OCI-LY1 (cell line): ENCODE results near the gene PTPN21.

Experiments used
- H2AFZ ChIP-seq: fragments of 200-600 bp; sonication (generic), shearing (Covaris generic); 2 replicates; pipeline ENCODE4 v1.6.0; 2014; ENCODE audit warnings: antibody characterized with exemption, mild to moderate bottlenecking, low read length
- H3F3A ChIP-seq: fragments of 200-600 bp; sonication (generic), shearing (Covaris generic); 2 replicates; pipeline ENCODE4 v1.6.0; 2014; ENCODE audit warnings: mild to moderate bottlenecking, antibody characterized with exemption, low read length, moderate library complexity; ENCODE audit not compliant: insufficient read depth
- H3K27ac ChIP-seq: fragments of 200-600 bp; sonication (generic); 2 replicates; pipeline ENCODE4 v1.5.1; 2014; ENCODE audit warnings: low read length, mixed run types, mild to moderate bottlenecking, low read depth; ENCODE audit not compliant: poor library complexity, severe bottlenecking
- H3K27me3 ChIP-seq: fragments of 200-600 bp; sonication (generic); 2 replicates; pipeline ENCODE4 v1.6.0; 2014; ENCODE audit warnings: antibody characterized with exemption, mild to moderate bottlenecking, low read length, moderate library complexity; ENCODE audit not compliant: insufficient read depth
- H3K36me3 ChIP-seq: fragments of 200-600 bp; sonication (generic); 2 replicates; pipeline ENCODE4 v1.6.1; 2014; ENCODE audit warnings: mild to moderate bottlenecking, antibody characterized with exemption, low read length, moderate library complexity, mixed read lengths; ENCODE audit not compliant: insufficient read depth
- H3K4me1 ChIP-seq: fragments of 200-600 bp; sonication (generic); 2 replicates; pipeline ENCODE4 v1.5.1; 2014; ENCODE audit warnings: mild to moderate bottlenecking, low read length, moderate library complexity; ENCODE audit not compliant: insufficient read depth, severe bottlenecking
- H3K4me2 ChIP-seq: fragments of 200-600 bp; sonication (generic), shearing (Covaris generic); 2 replicates; pipeline ENCODE4 v1.6.1; 2014; ENCODE audit warnings: low read length
- H3K4me3 ChIP-seq: fragments of 200-600 bp; sonication (generic); 2 replicates; pipeline ENCODE4 v1.5.1; 2014; ENCODE audit warnings: low read length, low read depth, mild to moderate bottlenecking, mixed read lengths; ENCODE audit not compliant: poor library complexity, severe bottlenecking
- H3K79me2 ChIP-seq: fragments of 200-600 bp; shearing (Covaris generic); 2 replicates; pipeline ENCODE4 v1.6.1; 2016; ENCODE audit warnings: mixed run types, low read length, mixed read lengths; ENCODE audit not compliant: insufficient read depth
- H3K9ac ChIP-seq: fragments of 200-600 bp; sonication (generic), shearing (Covaris generic); 2 replicates; pipeline ENCODE4 v1.6.1; 2014; ENCODE audit warnings: mild to moderate bottlenecking, low read length, mixed read lengths
- H3K9me2 ChIP-seq: fragments of 200-600 bp; sonication (generic), shearing (Covaris generic); 2 replicates; pipeline ENCODE4 v1.6.1; 2014; ENCODE audit warnings: low read depth, mild to moderate bottlenecking, low read length, mixed read lengths
- H3K9me3 ChIP-seq: fragments of 200-600 bp; shearing (Covaris generic); 2 replicates; pipeline ENCODE4 v1.6.1; 2014; ENCODE audit warnings: low read length, mixed read lengths
- H4K20me1 ChIP-seq: fragments of 200-600 bp; sonication (generic), shearing (Covaris generic); 2 replicates; pipeline ENCODE4 v1.6.0; 2016; ENCODE audit warnings: mild to moderate bottlenecking, low read length; ENCODE audit not compliant: insufficient read depth
- CTCF ChIP-seq: fragments of 200-600 bp; sonication (generic), shearing (Covaris generic); IDR thresholded peaks from 2 replicates; pipeline ENCODE4 v1.5.1; 2017; ENCODE audit warnings: mild to moderate bottlenecking, antibody characterized with exemption, low read length, moderate library complexity, mixed read lengths
- EZH2 ChIP-seq: fragments of 200-600 bp; sonication (generic), shearing (Covaris generic); IDR thresholded peaks from 2 replicates; pipeline ENCODE4 v1.8.0; 2017; ENCODE audit warnings: borderline replicate concordance, mixed run types, mild to moderate bottlenecking, antibody characterized with exemption, low read length, moderate library complexity, mixed read lengths

Gene PTPN21

GRCh38 chr14:88516861-88517357, 37.9 kb downstream of the PTPN21 start:
- H3K36me3 ChIP-seq = no peaks in the 10 kb centered on the region
- no peak overlapping the region for H3K27ac ChIP-seq
- H3K9me3 ChIP-seq = no peaks in the 10 kb centered on the region
- no peak overlapping the region for H2AFZ ChIP-seq
- no peaks in the 10 kb centered on the region for H3K9me2 ChIP-seq
- H3F3A ChIP-seq = no peaks in the 10 kb centered on the region
- no peaks in the 10 kb centered on the region for H4K20me1 ChIP-seq
- H3K4me2 ChIP-seq = no peak overlapping the region
- no peak overlapping the region for H3K4me3 ChIP-seq
- no peaks in the 10 kb centered on the region for H3K27me3 ChIP-seq
- H3K4me1 ChIP-seq = no peaks in the 10 kb centered on the region
- TF ChIP-seq CTCF (no peak), EZH2 (no peak)
- H3K9ac ChIP-seq = no peak overlapping the region
- H3K79me2 ChIP-seq = no peaks in the 10 kb centered on the region

DNA sequence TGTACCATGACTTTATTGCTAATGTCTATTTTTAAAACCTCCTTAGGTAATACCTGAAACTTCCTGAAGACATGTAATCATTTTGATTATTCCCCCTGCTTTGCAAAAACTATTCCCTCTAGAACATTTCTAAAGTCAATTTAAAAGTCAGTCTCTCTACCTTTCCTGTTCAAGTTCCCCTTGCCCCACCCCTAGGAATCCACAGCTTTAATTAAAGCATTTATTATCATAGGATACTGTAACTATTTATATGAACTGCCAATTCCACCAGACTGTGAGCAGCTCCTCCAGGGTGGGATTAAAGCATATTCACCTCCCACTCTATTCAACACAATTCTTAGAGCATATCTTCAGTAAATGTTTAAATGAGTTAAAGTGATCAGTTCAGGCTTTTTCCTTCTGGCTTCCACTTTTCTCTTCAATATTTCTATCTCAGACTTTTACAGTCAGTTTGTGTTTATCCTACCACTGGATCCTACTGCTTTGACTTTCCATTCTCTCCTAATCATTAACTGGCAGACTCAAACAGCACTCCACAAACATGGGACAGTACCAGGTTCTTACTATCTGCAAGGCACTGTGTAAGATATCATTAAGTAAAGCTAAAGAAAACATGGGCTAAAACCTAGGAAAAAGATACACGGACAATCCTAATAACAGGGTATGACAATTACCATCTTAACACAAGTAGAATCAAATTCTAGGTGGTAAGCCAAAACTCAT, 39.1 kb downstream of the PTPN21 start:
- H2AFZ ChIP-seq = no peak overlapping the region

GRCh38 chr14:88507208-88507607, 47.6 kb downstream of the PTPN21 start:
- Histone ChIP-seq H3K4me1 (no peaks in the 10 kb centered on the region), H3F3A (no peaks in the 10 kb centered on the region), H3K79me2 (no peaks in the 10 kb centered on the region), H3K9me3 (no peaks in the 10 kb centered on the region), H3K9ac (no peak overlapping the region), H3K27ac (no peak overlapping the region), H4K20me1 (no peaks in the 10 kb centered on the region), H3K9me2 (no peaks in the 10 kb centered on the region), H3K4me3 (no peak overlapping the region), H3K36me3 (no peaks in the 10 kb centered on the region), H3K27me3 (no peaks in the 10 kb centered on the region), H2AFZ (no peak overlapping the region), H3K4me2 (no peak overlapping the region)
- TF ChIP-seq CTCF (no peak), EZH2 (no peak)

More for the DNA sequence above, 39.1 kb downstream of the PTPN21 start:
- Histone ChIP-seq H3K9ac (no peak overlapping the region), H3K4me1 (no peaks in the 10 kb centered on the region), H3K4me3 (no peak overlapping the region), H3K36me3 (no peaks in the 10 kb centered on the region), H3K27me3 (no peaks in the 10 kb centered on the region), H3K9me2 (no peaks in the 10 kb centered on the region), H3F3A (no peaks in the 10 kb centered on the region), H4K20me1 (no peaks in the 10 kb centered on the region), H3K9me3 (no peaks in the 10 kb centered on the region), H3K27ac (no peak overlapping the region), H3K79me2 (no peaks in the 10 kb centered on the region), H3K4me2 (no peak overlapping the region)
- TF ChIP-seq CTCF (no peak), EZH2 (no peak)
